WTC11 (cell line): ENCODE data around the gene TMEM175. TPM values are rescaled to one million over a fixed set of nuclear protein-coding genes. Genes with fewer than 3 reads are reported as not detected.

Experiments
- ATAC-seq: fragments of 200-7000 bp; cut with Tn5 transposase; 2 replicates; pipeline ENCODE4 v1.10.0; 2021; ENCODE audit warnings: mild to moderate bottlenecking, moderate library complexity
- CTCF ChIA-PET: fragments of 300-600 bp; sonication (Branson Sonifier 250); formaldehyde crosslinking; loops from one replicate; lab custom pipeline; 2021; ENCODE audit warnings: antibody characterized with exemption; lab: Charles Lee
- POLR2A ChIA-PET: fragments of 350-600 bp; sonication (Branson Sonifier 250); formaldehyde crosslinking; loops from one replicate; lab custom pipeline; 2021; ENCODE audit warnings: antibody characterized with exemption; lab: Charles Lee
- DNase-seq: peaks from one replicate; pipeline ENCODE4 v3.0.0; 2021; ENCODE audit warnings: low spot score
- H3K27ac Mint-ChIP-seq: 2 replicates; pipeline ENCODE4 v1.8.0; 2021; ENCODE audit warnings: mixed read lengths
- H3K27me3 Mint-ChIP-seq: 2 replicates; pipeline ENCODE4 v1.8.0; 2021; ENCODE audit warnings: low read depth, mild to moderate bottlenecking, moderate library complexity, mixed read lengths
- H3K36me3 Mint-ChIP-seq: 2 replicates; pipeline ENCODE4 v1.8.0; 2021; ENCODE audit warnings: mixed read lengths
- H3K4me1 Mint-ChIP-seq: 2 replicates; pipeline ENCODE4 v1.8.0; 2022; ENCODE audit warnings: mixed read lengths
- H3K4me3 Mint-ChIP-seq: 2 replicates; pipeline ENCODE4 v1.8.0; 2021; ENCODE audit warnings: mild to moderate bottlenecking, moderate library complexity, mixed read lengths
- H3K9me3 Mint-ChIP-seq: 2 replicates; pipeline ENCODE4 v1.8.0; 2021; ENCODE audit warnings: mixed read lengths
- ARID4B ChIP-seq: sonication (generic); formaldehyde crosslinking; IDR thresholded peaks from 2 replicates; pipeline ENCODE4 v1.8.0; 2023; ENCODE audit warnings: missing genetic modification reagents, mild to moderate bottlenecking, borderline replicate concordance
- EMX1 ChIP-seq: fragments of 250-450 bp; sonication (Bioruptor Pico); IDR thresholded peaks from 2 replicates; pipeline ENCODE4 v1.8.0; 2021; ENCODE audit warnings: mild to moderate bottlenecking
- ETV6 ChIP-seq: sonication (generic); formaldehyde crosslinking; IDR thresholded peaks from 2 replicates; pipeline ENCODE4 v1.8.1; 2022; ENCODE audit warnings: mild to moderate bottlenecking, missing genetic modification reagents
- FOXP1 ChIP-seq: sonication (generic); formaldehyde crosslinking; IDR thresholded peaks from 2 replicates; pipeline ENCODE4 v1.8.0; 2022; ENCODE audit warnings: missing genetic modification reagents, mild to moderate bottlenecking, moderate library complexity, borderline replicate concordance
- GABPB1 ChIP-seq: sonication (generic); formaldehyde crosslinking; IDR thresholded peaks from 2 replicates; pipeline ENCODE4 v1.8.1; 2023; ENCODE audit warnings: mild to moderate bottlenecking, missing genetic modification reagents
- GRHL2 ChIP-seq: fragments of 250-450 bp; sonication (Bioruptor Pico); IDR thresholded peaks from 2 replicates; pipeline ENCODE4 v1.8.0; 2022; ENCODE audit warnings: mild to moderate bottlenecking, moderate library complexity; ENCODE audit not compliant: insufficient replicate concordance, severe bottlenecking
- IRF1 ChIP-seq: sonication (generic); formaldehyde crosslinking; IDR thresholded peaks from 2 replicates; pipeline ENCODE4 v1.8.0; 2023; ENCODE audit warnings: missing genetic modification reagents
- MAX ChIP-seq: sonication (generic); formaldehyde crosslinking; IDR thresholded peaks from 2 replicates; pipeline ENCODE4 v1.8.0; 2022; ENCODE audit warnings: mild to moderate bottlenecking, missing genetic modification reagents
- SP1 ChIP-seq: sonication (generic); formaldehyde crosslinking; conservative IDR thresholded peaks from 2 replicates; pipeline ENCODE4 v1.8.1; 2022; ENCODE audit warnings: missing genetic modification reagents
- TP53 ChIP-seq: sonication (generic); formaldehyde crosslinking; IDR thresholded peaks from 2 replicates; pipeline ENCODE4 v1.8.1; 2023; ENCODE audit warnings: mild to moderate bottlenecking, missing genetic modification reagents
- ZBTB43 ChIP-seq: sonication (generic); formaldehyde crosslinking; IDR thresholded peaks from 2 replicates; pipeline ENCODE4 v1.8.1; 2023; ENCODE audit warnings: mild to moderate bottlenecking, missing genetic modification reagents
- ZNF232 ChIP-seq: sonication (generic); formaldehyde crosslinking; IDR thresholded peaks from 2 replicates; pipeline ENCODE4 v1.8.0; 2022; ENCODE audit warnings: mild to moderate bottlenecking, missing genetic modification reagents
- ZNF396 ChIP-seq: fragments of 250-450 bp; sonication (Bioruptor Pico); IDR thresholded peaks from 2 replicates; pipeline ENCODE4 v1.8.0; 2021; ENCODE audit warnings: mild to moderate bottlenecking, moderate library complexity, borderline replicate concordance
- ZNF423 ChIP-seq: fragments of 250-450 bp; sonication (Bioruptor Pico); IDR thresholded peaks from 2 replicates; pipeline ENCODE4 v2.1.2; 2022; ENCODE audit warnings: mild to moderate bottlenecking, moderate library complexity
- ZNF671 ChIP-seq: fragments of 250-450 bp; sonication (Bioruptor Pico); IDR thresholded peaks from 2 replicates; pipeline ENCODE4 v1.8.0; 2021; ENCODE audit warnings: mild to moderate bottlenecking
- total RNA-seq: library from RNA; stranded (reverse); gene quantifications from 3 replicates; pipeline ENCODE4 v1.2.3, GENCODE V29; 2021

Gene TMEM175
- total RNA-seq, 1 experiment from 2014 or later = 9.2 TPM

- peaks cover 18% of the 10 kb centered on the region for H3K27me3 Mint-ChIP-seq
- H3K9me3 Mint-ChIP-seq = no peaks in the 10 kb centered on the region
- H3K27ac Mint-ChIP-seq = no peak overlapping the region
- ChIA-PET POLR2A (interaction anchor here (1.0 kb wide), 1 partner anchor 10 kb away, joined by 5 read pairs; no protein-coding TSS in a partner anchor), CTCF (interaction anchor here (0.6 to 1.6 kb wide), 4 partner anchors 10 to 58 kb away, joined by 3 to 5 read pairs (median 4); partner anchors contain the start of genes GAK and TMEM175)
- H3K36me3 Mint-ChIP-seq = no peaks in the 10 kb centered on the region
- H3K4me3 Mint-ChIP-seq = peak overlapping the region; percentile 80
- ATAC-seq (no peak), DNase-seq (no peak)
- peaks cover 12% of the 10 kb centered on the region for H3K4me1 Mint-ChIP-seq
- TF ChIP-seq ZNF232 (CRISPR knock-in tag) (no peak), IRF1 (no peak), GRHL2 (CRISPR knock-in tag) (no peak)
Observed at GRCh38 chr4:984336-985054, 52.2 kb downstream of the TMEM175 start.

GRCh38 chr4:985123-985830 is 53.0 kb downstream of the TMEM175 start:
- POLR2A ChIA-PET = interaction anchor here (1.0 kb wide), 1 partner anchor 9 kb away, joined by 5 read pairs; no protein-coding TSS in a partner anchor

GRCh38 chr4:986428-986878 is 54.2 kb downstream of the TMEM175 start:
- DNase-seq = no peak
- TF ChIP-seq ZNF396 (CRISPR knock-in tag) = no peak
- TF ChIP-seq ARID4B = no peak
- no peak for TF ChIP-seq EMX1 (CRISPR knock-in tag)
- TF ChIP-seq ZBTB43 (CRISPR knock-in tag) = no peak
- TF ChIP-seq ZNF423 = no peak
- no peak for TF ChIP-seq GABPB1 (CRISPR knock-in tag)
- peak; percentile 5 for ATAC-seq
- Mint-ChIP-seq H3K4me3 (peak overlapping the region; percentile 80), H3K27ac (no peak overlapping the region), H3K36me3 (no peaks in the 10 kb centered on the region), H3K9me3 (no peaks in the 10 kb centered on the region), H3K4me1 (peaks cover 12% of the 10 kb centered on the region), H3K27me3 (peaks cover 18% of the 10 kb centered on the region)
- POLR2A ChIA-PET = no interaction called here
- CTCF ChIA-PET = interaction anchor here (0.6 to 1.9 kb wide), 12 partner anchors 10 to 157 kb away, joined by 3 to 5 read pairs (median 3); partner anchors contain the start of gene FGFRL1

More at GRCh38 chr4:985123-985830, 53.0 kb downstream of the TMEM175 start:
- DNase-seq (peak; percentile 84), ATAC-seq (peak; percentile 89)
- Mint-ChIP-seq H3K9me3 (no peaks in the 10 kb centered on the region), H3K36me3 (no peaks in the 10 kb centered on the region), H3K27me3 (peaks cover 18% of the 10 kb centered on the region), H3K27ac (no peak overlapping the region), H3K4me3 (peak overlapping the region; percentile 80)
- CTCF ChIA-PET = interaction anchor here (0.6 to 1.6 kb wide), 4 partner anchors 9 to 59 kb away, joined by 3 to 5 read pairs (median 4); partner anchors contain the start of genes GAK and TMEM175
- TF ChIP-seq IRF1 = no peak
- no peak for TF ChIP-seq FOXP1 (CRISPR knock-in tag)
- TF ChIP-seq ZNF671 (CRISPR knock-in tag) = no peak
- peak; percentile 28; the same call in 1 of the 2 replicates for TF ChIP-seq ETV6
- peak; percentile 27; the same call in 1 of the 2 replicates for TF ChIP-seq MAX
- peak; percentile 54 for TF ChIP-seq SP1 (CRISPR knock-in tag)
- TF ChIP-seq TP53 (CRISPR knock-in tag) = no peak
- peak; percentile 42; the same call in 1 of the 2 replicates for TF ChIP-seq GABPB1 (CRISPR knock-in tag)
- TF ChIP-seq, all 79 proteins: peak for 4
- H3K4me1 Mint-ChIP-seq = peaks cover 12% of the 10 kb centered on the region
